ENCODE measurements around the gene KCNK16.

The KCNK16 gene

GRCh38 chr6:39273406-39273821, 49.1 kb downstream of the KCNK16 start:
- no peak for DNase-seq

DNA sequence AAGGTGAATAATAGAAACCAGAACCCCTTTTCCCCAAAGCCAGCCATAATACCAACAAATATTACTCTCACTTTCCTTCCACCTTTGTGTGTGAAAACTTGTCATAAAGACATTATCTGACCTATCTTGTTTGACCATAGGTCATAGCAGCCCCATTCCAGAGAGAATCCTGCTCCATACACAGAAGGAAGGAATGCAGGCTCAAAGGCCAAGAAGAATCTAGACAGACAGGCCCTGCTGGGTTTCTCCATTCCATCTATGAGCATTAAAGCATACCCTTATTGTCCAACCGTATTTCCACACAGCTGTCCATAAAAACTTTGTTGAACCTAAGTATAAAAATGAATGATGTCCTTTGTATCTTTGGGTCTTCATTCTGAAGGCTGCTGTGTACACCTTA, 52.5 kb downstream of the KCNK16 start:
- no peak for DNase-seq

GRCh38 chr6:39268721-39269120, 53.8 kb downstream of the KCNK16 start:
- no peak for DNase-seq

- DNase-seq, result no peak
Measured at GRCh38 chr6:39268171-39268570, 54.3 kb downstream of the KCNK16 start.

GRCh38 chr6:39266782-39267355, 55.6 kb downstream of the KCNK16 start:
- no peak for DNase-seq

DNA sequence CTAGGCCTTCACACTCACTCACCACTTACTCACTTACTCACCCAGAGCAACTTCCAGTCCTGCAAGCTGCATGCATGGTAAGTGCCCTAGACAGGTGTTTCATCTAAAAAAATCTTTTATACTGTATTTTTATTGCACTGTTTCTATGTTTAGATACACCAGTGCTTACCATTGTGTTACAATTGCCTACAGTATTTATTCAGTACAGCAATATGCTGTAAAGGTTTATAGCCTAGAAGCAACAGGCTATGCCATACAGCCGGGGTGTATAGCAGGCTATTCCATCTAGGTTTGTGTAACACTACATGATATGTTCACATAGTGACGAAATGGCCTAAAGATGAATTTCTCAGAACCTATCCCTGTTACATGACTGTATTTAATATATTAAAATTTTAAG, 56.1 kb downstream of the KCNK16 start:
- no peak for DNase-seq

Data from CD4-positive, alpha-beta T cell treated with Interleukin-17A for 1 hour (primary cell).